ENCODE measurements around the gene FBXW10. TPM values are rescaled to one million over a fixed set of nuclear protein-coding genes. Genes with fewer than 3 reads are reported as not detected.
A peak's percentile ranks its signal among the peaks of the same experiment; 100 is the strongest.
"Not testable (repeated sequence)": the region's sequence is repeated elsewhere in the genome, so short reads cannot be mapped to it uniquely, and the experiment has no call there.

The FBXW10 gene
- total and polyA plus RNA-seq, 2 donors (not counting 1 experiment from before 2014, with no cell fraction given): 0.17 TPM; not detected in 1

- not testable (repeated sequence) for H4K20me1 ChIP-seq (ENCODE audit: control insufficient read depth, extremely low read depth, insufficient read depth, low read length); H3K9me3 ChIP-seq (ENCODE audit: control insufficient read depth, insufficient read depth, low read depth, low read length); DNase-seq (ENCODE audit: low read depth in 2 of 2); H3K4me1 ChIP-seq (ENCODE audit: control insufficient read depth, extremely low read depth, insufficient read depth, low read length); H3K4me3 ChIP-seq (replicated peaks in 1 of 4; ENCODE audit: control extremely low read depth in 1 of 4, insufficient read depth in 1 of 4, low read depth in 3 of 4, low read length in 4 of 4); H3K36me3 ChIP-seq (ENCODE audit: control insufficient read depth, insufficient read depth, low read length); H3K9ac ChIP-seq (ENCODE audit: insufficient read depth, low read length); H2AFZ ChIP-seq (ENCODE audit: low read length); H3K27ac ChIP-seq (ENCODE audit: insufficient read depth, low read length); H3K79me2 ChIP-seq (ENCODE audit: control insufficient read depth, insufficient read depth, low read length); H3K27me3 ChIP-seq (ENCODE audit: control insufficient read depth, insufficient read depth, low read length); H3K4me2 ChIP-seq (ENCODE audit: extremely low read depth, insufficient read depth, low read length)
Measured at GRCh38 chr17:18723509-18723908, 20.3 kb upstream of the FBXW10 start.

GRCh38 chr17:18732438-18732837, 11.4 kb upstream of the FBXW10 start:
- H3K36me3 ChIP-seq (ENCODE audit: control insufficient read depth, insufficient read depth, low read length); H3K79me2 ChIP-seq (ENCODE audit: control insufficient read depth, insufficient read depth, low read length); H3K9ac ChIP-seq (ENCODE audit: insufficient read depth, low read length); H3K4me3 ChIP-seq (replicated peaks in 1 of 4; ENCODE audit: control extremely low read depth in 1 of 4, insufficient read depth in 1 of 4, low read depth in 3 of 4, low read length in 4 of 4); H4K20me1 ChIP-seq (ENCODE audit: control insufficient read depth, extremely low read depth, insufficient read depth, low read length); H3K27me3 ChIP-seq (ENCODE audit: control insufficient read depth, insufficient read depth, low read length); H3K4me1 ChIP-seq (ENCODE audit: control insufficient read depth, extremely low read depth, insufficient read depth, low read length); H2AFZ ChIP-seq (ENCODE audit: low read length); H3K4me2 ChIP-seq (ENCODE audit: extremely low read depth, insufficient read depth, low read length); H3K27ac ChIP-seq (ENCODE audit: insufficient read depth, low read length); DNase-seq (ENCODE audit: low read depth in 2 of 2); H3K9me3 ChIP-seq (ENCODE audit: control insufficient read depth, insufficient read depth, low read depth, low read length): not testable (repeated sequence)

GRCh38 chr17:18733350-18733749, 10.5 kb upstream of the FBXW10 start:
- H3K27ac ChIP-seq (ENCODE audit: insufficient read depth, low read length); H3K9ac ChIP-seq (ENCODE audit: insufficient read depth, low read length); H3K4me2 ChIP-seq (ENCODE audit: extremely low read depth, insufficient read depth, low read length); H3K4me3 ChIP-seq (replicated peaks in 1 of 4; ENCODE audit: control extremely low read depth in 1 of 4, insufficient read depth in 1 of 4, low read depth in 3 of 4, low read length in 4 of 4); H3K4me1 ChIP-seq (ENCODE audit: control insufficient read depth, extremely low read depth, insufficient read depth, low read length); H3K36me3 ChIP-seq (ENCODE audit: control insufficient read depth, insufficient read depth, low read length); H2AFZ ChIP-seq (ENCODE audit: low read length); H4K20me1 ChIP-seq (ENCODE audit: control insufficient read depth, extremely low read depth, insufficient read depth, low read length); H3K9me3 ChIP-seq (ENCODE audit: control insufficient read depth, insufficient read depth, low read depth, low read length); H3K27me3 ChIP-seq (ENCODE audit: control insufficient read depth, insufficient read depth, low read length); H3K79me2 ChIP-seq (ENCODE audit: control insufficient read depth, insufficient read depth, low read length): not testable (repeated sequence)
- peak in 1 of 2 donors; percentile 46 for DNase-seq (ENCODE audit: low read depth in 2 of 2)

GRCh38 chr17:18739616-18740391, 4.0 kb upstream of the FBXW10 start:
- H4K20me1 ChIP-seq (ENCODE audit: control insufficient read depth, extremely low read depth, insufficient read depth, low read length); H3K9me3 ChIP-seq (ENCODE audit: control insufficient read depth, insufficient read depth, low read depth, low read length); DNase-seq (ENCODE audit: low read depth in 2 of 2); H3K4me3 ChIP-seq (replicated peaks in 1 of 4; ENCODE audit: control extremely low read depth in 1 of 4, insufficient read depth in 1 of 4, low read depth in 3 of 4, low read length in 4 of 4); H3K27ac ChIP-seq (ENCODE audit: insufficient read depth, low read length); H3K4me2 ChIP-seq (ENCODE audit: extremely low read depth, insufficient read depth, low read length); H3K9ac ChIP-seq (ENCODE audit: insufficient read depth, low read length); H3K36me3 ChIP-seq (ENCODE audit: control insufficient read depth, insufficient read depth, low read length); H3K4me1 ChIP-seq (ENCODE audit: control insufficient read depth, extremely low read depth, insufficient read depth, low read length); H3K79me2 ChIP-seq (ENCODE audit: control insufficient read depth, insufficient read depth, low read length); H3K27me3 ChIP-seq (ENCODE audit: control insufficient read depth, insufficient read depth, low read length); H2AFZ ChIP-seq (ENCODE audit: low read length): not testable (repeated sequence)

GRCh38 chr17:18741228-18741627, 2.6 kb upstream of the FBXW10 start:
- not testable (repeated sequence) for DNase-seq (ENCODE audit: low read depth in 2 of 2); H3K36me3 ChIP-seq (ENCODE audit: control insufficient read depth, insufficient read depth, low read length); H3K27me3 ChIP-seq (ENCODE audit: control insufficient read depth, insufficient read depth, low read length); H3K4me2 ChIP-seq (ENCODE audit: extremely low read depth, insufficient read depth, low read length); H3K9ac ChIP-seq (ENCODE audit: insufficient read depth, low read length); H4K20me1 ChIP-seq (ENCODE audit: control insufficient read depth, extremely low read depth, insufficient read depth, low read length); H3K79me2 ChIP-seq (ENCODE audit: control insufficient read depth, insufficient read depth, low read length); H2AFZ ChIP-seq (ENCODE audit: low read length); H3K27ac ChIP-seq (ENCODE audit: insufficient read depth, low read length); H3K4me1 ChIP-seq (ENCODE audit: control insufficient read depth, extremely low read depth, insufficient read depth, low read length); H3K9me3 ChIP-seq (ENCODE audit: control insufficient read depth, insufficient read depth, low read depth, low read length); H3K4me3 ChIP-seq (replicated peaks in 1 of 4; ENCODE audit: control extremely low read depth in 1 of 4, insufficient read depth in 1 of 4, low read depth in 3 of 4, low read length in 4 of 4)

GRCh38 chr17:18744726-18745125, 872 bp downstream of the FBXW10 start:
- not testable (repeated sequence) for H4K20me1 ChIP-seq (ENCODE audit: control insufficient read depth, extremely low read depth, insufficient read depth, low read length)

GRCh38 chr17:18746551-18746950, 2.7 kb downstream of the FBXW10 start:
- H4K20me1 ChIP-seq (ENCODE audit: control insufficient read depth, extremely low read depth, insufficient read depth, low read length); H2AFZ ChIP-seq (ENCODE audit: low read length); H3K36me3 ChIP-seq (ENCODE audit: control insufficient read depth, insufficient read depth, low read length); H3K4me3 ChIP-seq (replicated peaks in 1 of 4; ENCODE audit: control extremely low read depth in 1 of 4, insufficient read depth in 1 of 4, low read depth in 3 of 4, low read length in 4 of 4); H3K27ac ChIP-seq (ENCODE audit: insufficient read depth, low read length); H3K9ac ChIP-seq (ENCODE audit: insufficient read depth, low read length); H3K4me2 ChIP-seq (ENCODE audit: extremely low read depth, insufficient read depth, low read length); H3K4me1 ChIP-seq (ENCODE audit: control insufficient read depth, extremely low read depth, insufficient read depth, low read length); H3K9me3 ChIP-seq (ENCODE audit: control insufficient read depth, insufficient read depth, low read depth, low read length); DNase-seq (ENCODE audit: low read depth in 2 of 2); H3K27me3 ChIP-seq (ENCODE audit: control insufficient read depth, insufficient read depth, low read length); H3K79me2 ChIP-seq (ENCODE audit: control insufficient read depth, insufficient read depth, low read length): not testable (repeated sequence)

More at GRCh38 chr17:18744726-18745125, 872 bp downstream of the FBXW10 start:
- not testable (repeated sequence) for H3K4me3 ChIP-seq (replicated peaks in 1 of 4; ENCODE audit: control extremely low read depth in 1 of 4, insufficient read depth in 1 of 4, low read depth in 3 of 4, low read length in 4 of 4); H3K79me2 ChIP-seq (ENCODE audit: control insufficient read depth, insufficient read depth, low read length); H3K36me3 ChIP-seq (ENCODE audit: control insufficient read depth, insufficient read depth, low read length); H2AFZ ChIP-seq (ENCODE audit: low read length); DNase-seq (ENCODE audit: low read depth in 2 of 2); H3K27me3 ChIP-seq (ENCODE audit: control insufficient read depth, insufficient read depth, low read length); H3K4me2 ChIP-seq (ENCODE audit: extremely low read depth, insufficient read depth, low read length); H3K4me1 ChIP-seq (ENCODE audit: control insufficient read depth, extremely low read depth, insufficient read depth, low read length); H3K9ac ChIP-seq (ENCODE audit: insufficient read depth, low read length); H3K9me3 ChIP-seq (ENCODE audit: control insufficient read depth, insufficient read depth, low read depth, low read length); H3K27ac ChIP-seq (ENCODE audit: insufficient read depth, low read length)

All from fibroblast of lung (primary cell).